GM18505 (cell line): Measurements from ENCODE around the gene PET100.

Source experiments
- ATAC-seq: cut with Tn5 transposase; IDR thresholded peaks from one replicate; pipeline ENCODE4 v1.9.1; 2021; ENCODE audit not compliant: unreplicated experiment
- POLR2A ChIP-seq: IDR thresholded peaks from 4 replicates; pipeline ENCODE4 v1.6.1; 2011; ENCODE audit warnings: borderline replicate concordance; ENCODE audit not compliant: insufficient read depth, insufficient read length; ENCODE audit errors: extremely low read depth

PET100 gene

GRCh38 chr19:7629347-7630054, at the start of gene PET100, which contains the start of gene XAB2:
PET100 (plus strand) TSS chr19:7629793; CDS start chr19:7629834, 41 bp downstream.
XAB2 (minus strand) TSS chr19:7629545; CDS start chr19:7629527, 18 bp downstream.
- peak; percentile 71 for TF ChIP-seq POLR2A
- ATAC-seq, result peak; percentile 72

GRCh38 chr19:7582446-7582845, 47.1 kb upstream of the PET100 start:
- no peak for TF ChIP-seq POLR2A
- ATAC-seq, result no peak

- no peak for ATAC-seq
These were observed 39.8 kb upstream of the PET100 start for GRCh38 chr19:7589822-7590221.

GRCh38 chr19:7590256-7590655, 39.3 kb upstream of the PET100 start:
- no peak for TF ChIP-seq POLR2A
- no peak for ATAC-seq

More at GRCh38 chr19:7589822-7590221, 39.8 kb upstream of the PET100 start:
- TF ChIP-seq POLR2A, result no peak

GRCh38 chr19:7595466-7596133, 34.0 kb upstream of the PET100 start, which contains the start of gene CAMSAP3:
CAMSAP3 (plus strand) TSS chr19:7595863; CDS start chr19:7596003, 140 bp downstream.
- no peak for TF ChIP-seq POLR2A
- peak; percentile 66 for ATAC-seq

GRCh38 chr19:7596211-7596937, 33.2 kb upstream of the PET100 start:
- TF ChIP-seq POLR2A, result no peak
- ATAC-seq, result no peak

GRCh38 chr19:7597689-7598088, 31.9 kb upstream of the PET100 start:
- TF ChIP-seq POLR2A, result no peak
- no peak for ATAC-seq

- ATAC-seq, result no peak
- no peak for TF ChIP-seq POLR2A
These were observed 31.4 kb upstream of the PET100 start for GRCh38 chr19:7598180-7598579.

GRCh38 chr19:7600721-7601120, 28.9 kb upstream of the PET100 start:
- no peak for ATAC-seq

GRCh38 chr19:7602240-7602934, 27.2 kb upstream of the PET100 start:
- no peak for ATAC-seq
- TF ChIP-seq POLR2A, result no peak

More at GRCh38 chr19:7600721-7601120, 28.9 kb upstream of the PET100 start:
- TF ChIP-seq POLR2A, result no peak

- ATAC-seq, result no peak
- TF ChIP-seq POLR2A, result no peak
These were observed 26.6 kb upstream of the PET100 start for GRCh38 chr19:7602935-7603497.

GRCh38 chr19:7603919-7604318, 25.7 kb upstream of the PET100 start:
- TF ChIP-seq POLR2A, result no peak
- no peak for ATAC-seq

- no peak for ATAC-seq
- no peak for TF ChIP-seq POLR2A
These were observed 23.9 kb upstream of the PET100 start for GRCh38 chr19:7605490-7606222.

- no peak for TF ChIP-seq POLR2A
- no peak for ATAC-seq
These were observed 23.3 kb upstream of the PET100 start for GRCh38 chr19:7606289-7606688.
